8988T (cell line): Measurements from ENCODE around the gene ANKRD66.

Source experiments
- DNase-seq: peaks from one replicate; pipeline ENCODE4 v3.0.0; 2011

The ANKRD66 gene

GRCh38 chr6:46792635-46793034, 45.9 kb downstream of the ANKRD66 start:
- no peak for DNase-seq

DNA sequence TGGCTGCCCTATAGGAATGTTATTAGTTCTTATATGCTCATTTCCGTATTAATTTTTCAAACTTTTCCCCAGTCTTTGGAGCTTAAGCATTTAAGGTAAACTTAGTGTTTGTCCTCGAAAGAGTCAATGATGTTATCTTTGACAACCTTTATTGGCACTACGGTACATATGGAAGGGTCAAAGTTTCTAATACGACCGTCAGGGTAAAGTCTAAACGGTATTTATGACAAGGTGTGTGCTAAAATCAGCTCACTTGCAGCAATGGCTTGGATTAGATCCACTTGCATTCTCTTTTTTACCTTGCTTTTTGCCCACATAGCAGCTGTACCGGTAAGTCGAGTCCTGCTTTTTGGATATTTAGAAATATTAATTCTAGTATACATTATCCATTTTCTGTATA, 46.4 kb downstream of the ANKRD66 start, which contains the start of gene MEP1A:
Gene MEP1A (plus strand): TSS at position 252 of the 400 bp plus-strand sequence. CDS start 10 bp downstream, at position 262.
- DNase-seq: no peak

DNA sequence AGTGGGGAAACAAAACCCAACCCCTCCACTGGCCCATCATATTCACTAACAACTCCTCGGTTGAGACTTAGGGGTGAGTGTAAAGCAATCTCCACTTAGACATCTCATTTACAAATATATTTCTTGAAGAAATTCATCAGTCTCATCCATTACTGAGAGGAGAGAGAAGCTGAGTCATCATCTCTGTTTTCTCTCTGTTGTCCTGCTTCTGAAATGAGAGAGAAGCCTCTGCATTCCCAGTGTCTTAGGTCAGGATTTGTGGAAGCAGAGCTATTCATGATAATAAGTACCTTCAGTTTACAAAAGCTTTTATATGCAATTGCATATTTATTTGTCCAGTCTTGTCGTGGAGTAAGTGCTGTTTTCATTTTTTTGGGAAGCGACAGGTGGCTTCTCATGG, 47.3 kb downstream of the ANKRD66 start:
- DNase-seq: no peak

- DNase-seq: no peak
Observed at GRCh38 chr6:46795816-46796215, 49.1 kb downstream of the ANKRD66 start.

DNA sequence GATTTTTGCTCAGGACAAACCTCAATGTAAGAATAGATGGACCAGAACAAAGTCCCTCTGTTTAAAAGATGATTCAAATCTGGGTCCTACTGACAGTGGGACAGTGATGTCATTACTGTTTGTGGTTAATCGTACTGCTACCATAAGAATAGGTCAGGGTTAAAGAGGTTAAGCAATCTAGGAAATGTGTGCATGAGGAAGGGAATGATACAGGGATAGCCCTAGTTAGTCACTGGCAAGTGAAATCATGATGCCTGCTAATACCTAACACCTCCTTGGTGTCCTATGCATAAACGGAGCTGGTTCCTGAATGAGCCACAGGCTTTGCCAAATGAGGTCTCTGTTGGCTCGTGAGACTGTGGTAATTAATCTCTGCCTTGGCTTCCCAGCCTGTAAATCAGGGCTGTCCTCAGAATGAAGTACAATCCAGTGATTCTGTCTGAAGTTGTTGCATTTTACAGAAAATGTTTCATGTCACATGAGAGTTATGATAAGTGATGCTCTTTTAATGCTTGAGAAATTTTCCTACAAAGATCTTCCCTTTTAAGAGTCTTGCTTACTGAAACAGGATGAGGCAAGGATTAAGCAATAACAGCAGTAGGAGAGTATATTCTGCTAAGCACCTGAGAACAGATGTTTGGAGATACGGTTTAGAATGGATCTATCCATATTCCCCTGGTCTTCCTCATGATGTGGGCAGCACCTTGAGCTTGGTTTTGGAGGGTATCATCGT, 50.3 kb downstream of the ANKRD66 start:
- DNase-seq: no peak

GRCh38 chr6:46799657-46800056, 52.9 kb downstream of the ANKRD66 start:
- no peak for DNase-seq

DNA sequence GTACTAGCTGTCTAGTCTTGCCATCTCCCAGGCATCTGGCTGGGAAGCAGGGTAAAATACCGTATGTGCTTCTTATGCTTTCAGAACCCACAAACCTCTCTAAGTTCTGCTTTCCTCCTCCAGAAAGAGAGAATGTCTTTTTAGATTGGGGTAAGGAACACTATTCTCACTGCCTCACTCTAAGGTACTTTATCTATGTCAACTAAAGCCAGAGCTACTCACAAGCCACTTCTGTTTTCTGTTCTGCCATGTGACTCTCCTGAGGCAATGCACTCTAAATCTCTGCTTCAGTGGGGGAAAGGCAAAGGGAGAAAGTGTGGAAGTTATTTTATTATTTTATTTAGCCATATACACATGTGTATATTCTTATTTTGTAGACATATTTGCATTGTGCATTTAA, 62.1 kb downstream of the ANKRD66 start:
- DNase-seq: no peak
